Measurements from ENCODE around the gene ZBTB17.

- TF ChIP-seq POLR2A (IDR thresholded peaks at IDR 0.05; ENCODE audit: low read depth, low read length) (peak; percentile 21), SMC3 (IDR thresholded peaks at IDR 0.05; ENCODE audit: borderline replicate concordance, low read length) (no peak), ZNF274 (IDR thresholded peaks at IDR 0.05; ENCODE audit: insufficient read depth, insufficient read length) (no peak)
These were observed 30.7 kb downstream of the ZBTB17 start for GRCh38 chr1:15945011-15945831.
